ENCODE results near the gene TMEM59.

DNA sequence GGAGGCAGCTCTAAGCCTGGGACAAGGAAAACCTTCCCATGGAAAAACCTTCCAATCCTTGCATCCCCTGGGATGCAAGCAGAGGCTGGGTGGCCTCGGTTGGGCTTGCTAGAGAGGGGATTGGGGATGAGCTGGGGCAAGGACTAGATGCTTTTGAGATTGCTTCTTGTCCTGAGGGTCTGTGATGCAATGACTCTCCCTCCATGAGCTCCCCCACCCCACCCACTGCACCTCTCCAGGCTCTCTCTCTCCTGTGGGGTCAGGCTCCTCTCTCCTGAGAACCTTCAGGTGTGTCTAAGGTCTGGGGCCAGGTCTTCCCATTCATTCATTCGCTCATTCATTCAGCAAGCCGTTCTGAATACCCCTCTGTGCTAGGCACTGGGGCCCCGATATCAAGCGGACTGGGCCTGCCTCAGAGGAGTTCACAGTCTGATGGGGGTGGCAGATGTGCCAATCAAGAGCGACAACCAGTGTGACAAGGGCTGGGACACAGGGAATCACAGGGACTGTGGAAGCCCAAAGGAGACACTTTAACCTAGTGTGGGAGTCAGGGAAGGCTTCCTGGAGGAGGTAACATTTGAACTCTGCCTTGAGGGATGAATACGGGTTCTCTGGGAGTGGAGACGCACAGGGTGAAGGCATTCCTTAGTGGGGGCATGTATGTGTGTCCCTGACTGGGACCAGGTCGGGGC, 41.5 kb downstream of the TMEM59 start:
- TF ChIP-seq POLR2A (IDR thresholded peaks at IDR 0.05): no peak
- TF ChIP-seq CTCF (IDR thresholded peaks at IDR 0.05): no peak
- TF ChIP-seq POLR2AphosphoS5 (IDR thresholded peaks at IDR 0.05): no peak
- TF ChIP-seq EP300 (IDR thresholded peaks at IDR 0.05): no peak

Measured in stomach (tissue), 4 donors.